ENCODE results near the gene CDON. TPM values are rescaled to one million over a fixed set of nuclear protein-coding genes. Genes with fewer than 3 reads are reported as not detected.

Gene CDON
- total RNA-seq, 5 donors from 2014 or later (not counting 1 experiment from before 2014, with no cell fraction given), result 1.7 to 5.0 (median 2.7) TPM

GRCh38 chr11:125949271-125950177 lies 113.1 kb downstream of the CDON start:
- no peak for ATAC-seq (replicated peaks in 1 of 4)

GRCh38 chr11:125948278-125949051 lies 114.2 kb downstream of the CDON start:
- no peak overlapping the region for H3K4me3 ChIP-seq (ENCODE audit: control insufficient read depth in 1 of 2, extremely low read depth in 1 of 2, low read length in 1 of 2)
- H3K4me1 Mint-ChIP-seq, result no peaks in the 10 kb centered on the region
- no peak for DNase-seq
- no peaks in the 10 kb centered on the region for H3K9me3 Mint-ChIP-seq
- H3K27me3 Mint-ChIP-seq, result peaks cover 0 to 9% of the 10 kb centered on the region in 2 donors
- no peak overlapping the region for H3K27ac Mint-ChIP-seq
- H3K4me1 ChIP-seq (ENCODE audit: control insufficient read depth in 1 of 2, extremely low read depth in 1 of 2, insufficient read depth in 2 of 2, low read length in 2 of 2), result no peaks in the 10 kb centered on the region
- peaks cover 0 to 38% of the 10 kb centered on the region in 2 experiments for H3K27me3 ChIP-seq (replicated peaks in 1 of 2; ENCODE audit: control insufficient read depth in 2 of 2, extremely low read depth in 1 of 2, insufficient read depth in 2 of 2, low read length in 1 of 2)
- no peaks in the 10 kb centered on the region for H3K36me3 Mint-ChIP-seq
- ChIA-PET CTCF (no interaction called here), POLR2A (no interaction called here)
- 71% methylated on average over 19 of the region's 23 CpGs for WGBS (ENCODE audit: insufficient coverage)
- H3K27ac ChIP-seq (ENCODE audit: low read length), result no peak overlapping the region
- H3K4me3 Mint-ChIP-seq, result no peak overlapping the region
- no peaks in the 10 kb centered on the region for H3K9me3 ChIP-seq
- no peak for ATAC-seq (replicated peaks in 1 of 4)
- H3K36me3 ChIP-seq (ENCODE audit: control insufficient read depth in 2 of 2, extremely low read depth in 1 of 2, insufficient read depth in 1 of 2, low read length in 1 of 2), result no peaks in the 10 kb centered on the region

More at GRCh38 chr11:125949271-125950177, 113.1 kb downstream of the CDON start:
- no peaks in the 10 kb centered on the region for H3K36me3 ChIP-seq (ENCODE audit: control insufficient read depth in 2 of 2, extremely low read depth in 1 of 2, insufficient read depth in 1 of 2, low read length in 1 of 2)
- WGBS (ENCODE audit: insufficient coverage), result 88% methylated on average over 16 of the region's 22 CpGs
- H3K4me1 Mint-ChIP-seq, result no peaks in the 10 kb centered on the region
- ChIA-PET POLR2A (interaction anchor here in 1 of 2 donors (0.5 kb wide), 2 partner anchors 10 to 36 kb away, joined by 3 to 4 read pairs; no protein-coding TSS in a partner anchor), CTCF (no interaction called here)
- H3K4me3 Mint-ChIP-seq, result no peak overlapping the region
- no peaks in the 10 kb centered on the region for H3K9me3 ChIP-seq
- no peaks in the 10 kb centered on the region for H3K36me3 Mint-ChIP-seq
- H3K27ac ChIP-seq (ENCODE audit: low read length), result no peak overlapping the region
- H3K4me1 ChIP-seq (ENCODE audit: control insufficient read depth in 1 of 2, extremely low read depth in 1 of 2, insufficient read depth in 2 of 2, low read length in 2 of 2), result no peaks in the 10 kb centered on the region
- H3K9me3 Mint-ChIP-seq, result no peaks in the 10 kb centered on the region
- no peak overlapping the region for H3K4me3 ChIP-seq (ENCODE audit: control insufficient read depth in 1 of 2, extremely low read depth in 1 of 2, low read length in 1 of 2)
- peaks cover 0 to 7% of the 10 kb centered on the region in 2 donors for H3K27me3 Mint-ChIP-seq
- no peak overlapping the region for H3K27ac Mint-ChIP-seq
- no peak for DNase-seq
- H3K27me3 ChIP-seq (replicated peaks in 1 of 2; ENCODE audit: control insufficient read depth in 2 of 2, extremely low read depth in 1 of 2, insufficient read depth in 2 of 2, low read length in 1 of 2), result peaks cover 0 to 42% of the 10 kb centered on the region in 2 experiments

GRCh38 chr11:125947419-125948277 lies 115.0 kb downstream of the CDON start:
- ChIA-PET POLR2A (no interaction called here), CTCF (interaction anchor here in 1 of 2 donors (0.5 kb wide), 1 partner anchor 236 kb away, joined by 4 read pairs; no protein-coding TSS in a partner anchor)
- Mint-ChIP-seq H3K9me3 (no peaks in the 10 kb centered on the region), H3K27me3 (peaks cover 0 to 9% of the 10 kb centered on the region in 2 donors), H3K36me3 (no peaks in the 10 kb centered on the region), H3K4me1 (no peaks in the 10 kb centered on the region), H3K4me3 (no peak overlapping the region), H3K27ac (no peak overlapping the region)
- Histone ChIP-seq H3K36me3 (ENCODE audit: control insufficient read depth in 2 of 2, extremely low read depth in 1 of 2, insufficient read depth in 1 of 2, low read length in 1 of 2) (no peaks in the 10 kb centered on the region), H3K4me1 (ENCODE audit: control insufficient read depth in 1 of 2, extremely low read depth in 1 of 2, insufficient read depth in 2 of 2, low read length in 2 of 2) (no peaks in the 10 kb centered on the region), H3K9me3 (no peaks in the 10 kb centered on the region), H3K27ac (ENCODE audit: low read length) (no peak overlapping the region), H3K4me3 (ENCODE audit: control insufficient read depth in 1 of 2, extremely low read depth in 1 of 2, low read length in 1 of 2) (no peak overlapping the region), H3K27me3 (replicated peaks in 1 of 2; ENCODE audit: control insufficient read depth in 2 of 2, extremely low read depth in 1 of 2, insufficient read depth in 2 of 2, low read length in 1 of 2) (peaks cover 0 to 32% of the 10 kb centered on the region in 2 experiments)
- DNase-seq, result no peak
- 68% methylated on average over 17 of the region's 24 CpGs for WGBS (ENCODE audit: insufficient coverage)
- ATAC-seq (replicated peaks in 1 of 4), result no peak

- H3K27me3 Mint-ChIP-seq, result peaks cover 0 to 9% of the 10 kb centered on the region in 2 donors
- Histone ChIP-seq H3K27me3 (replicated peaks in 1 of 2; ENCODE audit: control insufficient read depth in 2 of 2, extremely low read depth in 1 of 2, insufficient read depth in 2 of 2, low read length in 1 of 2) (peaks cover 0 to 34% of the 10 kb centered on the region in 2 experiments), H3K9me3 (no peaks in the 10 kb centered on the region), H3K4me3 (ENCODE audit: control insufficient read depth in 1 of 2, extremely low read depth in 1 of 2, low read length in 1 of 2) (no peak overlapping the region), H3K27ac (ENCODE audit: low read length) (no peak overlapping the region), H3K36me3 (ENCODE audit: control insufficient read depth in 2 of 2, extremely low read depth in 1 of 2, insufficient read depth in 1 of 2, low read length in 1 of 2) (no peaks in the 10 kb centered on the region), H3K4me1 (ENCODE audit: control insufficient read depth in 1 of 2, extremely low read depth in 1 of 2, insufficient read depth in 2 of 2, low read length in 2 of 2) (peaks cover 0 to 4% of the 10 kb centered on the region in 2 experiments)
- ATAC-seq (replicated peaks in 1 of 4) (no peak), DNase-seq (no peak)
- no peaks in the 10 kb centered on the region for H3K9me3 Mint-ChIP-seq
- CTCF ChIA-PET, result no interaction called here
- no peaks in the 10 kb centered on the region for H3K36me3 Mint-ChIP-seq
- no peak overlapping the region for H3K27ac Mint-ChIP-seq
- peaks cover 3 to 7% (median 5%) of the 10 kb centered on the region in 3 donors for H3K4me1 Mint-ChIP-seq
- no peak overlapping the region for H3K4me3 Mint-ChIP-seq
- POLR2A ChIA-PET, result no interaction called here
- WGBS (ENCODE audit: insufficient coverage), result 51% methylated on average over 2 of the region's 14 CpGs
These were observed 115.8 kb downstream of the CDON start for GRCh38 chr11:125946712-125947418.

GRCh38 chr11:125945797-125946520 lies 116.7 kb downstream of the CDON start, which contains the start of gene VSIG10L2:
Gene VSIG10L2 (plus strand): TSS chr11:125946044. CDS start chr11:125946056, 12 bp downstream.
- DNase-seq (no peak), ATAC-seq (replicated peaks in 1 of 4) (no peak)
- Mint-ChIP-seq H3K27me3 (peaks cover 0 to 8% of the 10 kb centered on the region in 2 donors), H3K4me1 (peaks cover 3 to 7% (median 6%) of the 10 kb centered on the region in 3 donors), H3K9me3 (no peaks in the 10 kb centered on the region), H3K27ac (no peak within 1 kb of the TSS), H3K4me3 (no peak within 1 kb of the TSS), H3K36me3 (no peaks in the 10 kb centered on the region)
- no peak within 1 kb of the TSS for H3K4me3 ChIP-seq (ENCODE audit: control insufficient read depth in 1 of 2, extremely low read depth in 1 of 2, low read length in 1 of 2)
- H3K27ac ChIP-seq (ENCODE audit: low read length), result no peak within 1 kb of the TSS
- POLR2A ChIA-PET, result no interaction called here
- peaks cover 0 to 37% of the 10 kb centered on the region in 2 experiments for H3K27me3 ChIP-seq (replicated peaks in 1 of 2; ENCODE audit: control insufficient read depth in 2 of 2, extremely low read depth in 1 of 2, insufficient read depth in 2 of 2, low read length in 1 of 2)
- no peaks in the 10 kb centered on the region for H3K9me3 ChIP-seq
- H3K4me1 ChIP-seq (ENCODE audit: control insufficient read depth in 1 of 2, extremely low read depth in 1 of 2, insufficient read depth in 2 of 2, low read length in 2 of 2), result peaks cover 0 to 4% of the 10 kb centered on the region in 2 experiments
- WGBS (ENCODE audit: insufficient coverage), result 100% methylated on average over 3 of the region's 8 CpGs
- H3K36me3 ChIP-seq (ENCODE audit: control insufficient read depth in 2 of 2, extremely low read depth in 1 of 2, insufficient read depth in 1 of 2, low read length in 1 of 2), result no peaks in the 10 kb centered on the region
- CTCF ChIA-PET, result interaction anchor here in 1 of 2 donors (0.6 kb wide), 1 partner anchor 16 kb away, joined by 5 read pairs; no protein-coding TSS in a partner anchor

Data from T-cell (primary cell).